A549 treated with CpdA at 1 μM for 4 hours (cell line): ENCODE results near the gene ACTL10. TPM values are rescaled to one million over a fixed set of nuclear protein-coding genes. Genes with fewer than 3 reads are reported as not detected.

ENCODE experiments used
- total RNA-seq: library from RNA; stranded (reverse); fragments of 200-300 nt; extraction: Qiagen RNA extraction; gene quantifications from 5 replicates; pipeline ENCODE4 v1.2.3, GENCODE V29; 2022; ENCODE audit warnings: low read depth

Gene ACTL10
- total RNA-seq = 0.02 TPM in 1 of 5 replicates, not detected in the others

GRCh38 chr20:33666293-33667244 lies at the start of gene ACTL10:
ACTL10 (plus strand) TSS chr20:33666943; CDS start chr20:33667498, 555 bp downstream.

GRCh38 chr20:33662172-33662571 lies 4.6 kb upstream of the ACTL10 start, which contains the start of gene C20orf144:
C20orf144 (plus strand) TSS chr20:33662327; CDS start chr20:33662346, 19 bp downstream.

GRCh38 chr20:33674294-33675135 lies 7.8 kb downstream of the ACTL10 start, which contains the start of gene NECAB3:
NECAB3 (minus strand) TSS chr20:33674428; CDS start chr20:33674352, 76 bp downstream.

GRCh38 chr20:33686100-33686983 lies 19.6 kb downstream of the ACTL10 start, which contains the start of gene E2F1:
E2F1 (minus strand) TSS chr20:33686385; CDS start chr20:33686264, 121 bp downstream.

Other genes with a start within 250 kb of the ACTL10 start
- gene SNTA1, start 223.2 kb upstream of the ACTL10 start, total RNA-seq = 8.0 to 11.2 TPM (median 10.6 TPM) in 5 replicates
- gene CBFA2T2, start 176.8 kb upstream of the ACTL10 start, total RNA-seq = 4.6 to 7.7 TPM (median 6.0 TPM) in 5 replicates
- 0.06 to 0.18 TPM (median 0.09 TPM) in 5 replicates for gene C20orf144, start 4.6 kb upstream of the ACTL10 start, total RNA-seq
- 10.7 to 15.2 TPM (median 14.2 TPM) in 5 replicates for gene NECAB3, start 7.5 kb downstream of the ACTL10 start, total RNA-seq
- gene E2F1, start 19.4 kb downstream of the ACTL10 start, total RNA-seq = 27.2 to 31.6 TPM (median 29.4 TPM) in 5 replicates
- gene PXMP4, start 53.4 kb downstream of the ACTL10 start, total RNA-seq = 4.3 to 8.1 TPM (median 5.7 TPM) in 5 replicates
- gene ZNF341, start 65.1 kb downstream of the ACTL10 start, total RNA-seq = 2.9 to 5.5 TPM (median 4.4 TPM) in 5 replicates
- 160 to 203 TPM (median 186 TPM) in 5 replicates for gene CHMP4B, start 144.4 kb downstream of the ACTL10 start, total RNA-seq